Thymus (tissue), 11 donors: ENCODE data around the gene ZCCHC7. TPM values are rescaled to one million over a fixed set of nuclear protein-coding genes. Genes with fewer than 3 reads are reported as not detected.

ENCODE experiments used
- DNase-seq, 9 donors: peaks; one replicate each; pipeline ENCODE4 v3.0.0-alpha.2; 2013; ENCODE audit warnings: low spot score in 9 of 9, low read depth in 6 of 9, missing footprints in 1 of 9
- H3K27ac ChIP-seq, 2 donors: one replicate each; pipeline ENCODE4 v1.5.1; 2013; ENCODE audit warnings: control low read depth in 1 of 2, low read depth in 1 of 2, low read length in 1 of 2, mild to moderate bottlenecking in 1 of 2, moderate library complexity in 1 of 2
- H3K27me3 ChIP-seq, 2 donors: one replicate each; pipeline ENCODE4 v1.5.1; 2013; ENCODE audit warnings: low read length in 1 of 2; ENCODE audit not compliant: control insufficient read depth in 2 of 2, insufficient read depth in 1 of 2
- H3K36me3 ChIP-seq, 2 donors: one replicate each; pipeline ENCODE4 v1.5.1; 2013; ENCODE audit warnings: low read length in 1 of 2, mild to moderate bottlenecking in 1 of 2, moderate library complexity in 1 of 2; ENCODE audit not compliant: control insufficient read depth in 2 of 2, insufficient read depth in 2 of 2
- H3K4me1 ChIP-seq, 2 donors: one replicate each; pipeline ENCODE4 v1.5.1; 2013; ENCODE audit warnings: low read length in 2 of 2; ENCODE audit not compliant: control insufficient read depth in 2 of 2, insufficient read depth in 2 of 2
- H3K4me3 ChIP-seq, 2 donors: one replicate each; pipeline ENCODE4 v1.5.1; 2013; ENCODE audit warnings: low read length in 2 of 2, control low read depth in 1 of 2, mild to moderate bottlenecking in 1 of 2
- H3K9me3 ChIP-seq, 2 donors: one replicate each; pipeline ENCODE4 v1.5.1; 2013; ENCODE audit warnings: low read length in 1 of 2, mild to moderate bottlenecking in 1 of 2; ENCODE audit not compliant: control insufficient read depth in 2 of 2, insufficient read depth in 1 of 2
- WGBS: extraction: QIAGEN DNeasy Blood & Tissue Kit; methylation state at CpG from one replicate; pipeline ENCODE4 v1.1.7; 2013; 5-methylcytosine and 5-hydroxymethylcytosine counted together
- polyA plus RNA-seq: library from polyadenylated mRNA; stranded (reverse); fragments of 200-250 nt; gene quantifications from one replicate; pipeline ENCODE4 v1.2.3, GENCODE V29; 2013
- total RNA-seq: library from RNA; stranded (reverse); fragments of 120-200 nt; gene quantifications from one replicate; pipeline ENCODE4 v1.2.4, GENCODE V29; 2013
- donor health status: healthy.

ZCCHC7 gene
- total and polyA plus RNA-seq, 2 donors = 21.8 to 22.6 TPM

DNA sequence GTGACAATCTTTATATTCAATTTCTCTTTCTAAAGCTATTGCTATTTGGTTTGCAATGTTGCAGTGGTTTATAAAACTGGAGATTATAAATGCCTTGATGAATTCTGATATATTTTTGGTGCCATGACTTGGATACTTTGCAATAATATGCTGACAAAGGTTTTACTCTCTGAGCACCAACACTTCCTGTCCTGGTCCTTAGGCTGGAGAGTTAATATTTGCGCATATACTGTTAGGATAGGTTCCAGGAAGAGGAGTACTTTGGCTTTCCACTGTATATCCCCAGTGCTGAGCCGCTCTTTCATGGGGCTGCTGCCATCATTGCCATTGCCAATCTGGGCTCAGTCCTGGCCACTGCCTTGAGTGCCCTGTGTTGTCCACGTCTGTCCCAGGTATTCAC, 139.6 kb downstream of the ZCCHC7 start:
- H3K36me3 ChIP-seq = peaks cover 0 to 3% of the 10 kb centered on the region in 2 donors
- H3K27me3 ChIP-seq = no peaks in the 10 kb centered on the region
- H3K4me3 ChIP-seq = no peak overlapping the region
- no peaks in the 10 kb centered on the region for H3K4me1 ChIP-seq
- no peaks in the 10 kb centered on the region for H3K9me3 ChIP-seq
- DNase-seq = no peak
- over 99% methylated on average over 3 of the region's 3 CpGs for WGBS
- H3K27ac ChIP-seq = no peak overlapping the region

DNA sequence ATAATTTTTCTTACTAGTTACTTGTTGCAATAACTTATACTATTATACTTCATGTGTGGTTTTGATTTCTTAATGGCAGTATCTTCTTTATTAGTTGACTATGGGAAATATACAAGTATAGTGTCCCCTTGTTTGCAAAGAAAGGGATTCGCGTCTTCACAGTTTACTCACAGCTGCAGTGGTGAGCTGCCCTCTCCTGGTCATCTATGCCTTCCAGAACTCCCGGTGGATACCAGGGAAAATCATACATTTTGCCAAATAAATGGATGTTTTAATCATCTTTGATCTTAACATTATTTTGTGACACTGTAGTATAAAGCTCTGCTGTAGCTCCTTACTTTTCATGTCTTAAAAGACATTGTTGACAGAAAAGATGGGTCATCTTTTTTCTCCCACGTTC, 142.0 kb downstream of the ZCCHC7 start:
- DNase-seq = no peak
- WGBS = 96% methylated on average over 4 of the region's 4 CpGs

DNA sequence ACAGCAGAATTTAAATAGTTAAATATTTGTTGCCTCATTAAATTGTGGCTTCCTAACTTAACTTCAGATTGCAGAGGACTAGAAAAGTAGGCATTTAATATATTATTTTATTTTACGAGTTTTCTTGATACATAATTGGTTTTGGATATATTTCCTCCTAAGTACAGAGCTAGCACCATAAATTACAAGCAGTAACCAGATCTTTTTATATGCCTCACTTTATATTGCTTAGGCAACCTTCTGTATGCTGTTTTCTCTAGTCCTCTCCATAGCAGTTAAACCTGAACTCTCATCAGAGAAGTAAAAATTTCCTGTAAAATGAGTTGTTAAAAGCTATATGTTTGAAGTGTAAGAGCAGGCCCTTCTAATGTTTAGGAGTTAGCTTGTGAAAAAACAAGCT, 144.2 kb downstream of the ZCCHC7 start:
- Histone ChIP-seq H3K36me3 (peaks cover 0 to 3% of the 10 kb centered on the region in 2 donors), H3K9me3 (no peaks in the 10 kb centered on the region), H3K4me3 (no peak overlapping the region), H3K4me1 (no peaks in the 10 kb centered on the region), H3K27ac (no peak overlapping the region), H3K27me3 (no peaks in the 10 kb centered on the region)
- no peak for DNase-seq
- WGBS = 97% methylated on average over 1 of the region's 1 CpG

More for the DNA sequence above, 142.0 kb downstream of the ZCCHC7 start:
- Histone ChIP-seq H3K4me1 (no peaks in the 10 kb centered on the region), H3K9me3 (no peaks in the 10 kb centered on the region), H3K27ac (no peak overlapping the region), H3K27me3 (no peaks in the 10 kb centered on the region), H3K36me3 (peaks cover 0 to 3% of the 10 kb centered on the region in 2 donors), H3K4me3 (no peak overlapping the region)

DNA sequence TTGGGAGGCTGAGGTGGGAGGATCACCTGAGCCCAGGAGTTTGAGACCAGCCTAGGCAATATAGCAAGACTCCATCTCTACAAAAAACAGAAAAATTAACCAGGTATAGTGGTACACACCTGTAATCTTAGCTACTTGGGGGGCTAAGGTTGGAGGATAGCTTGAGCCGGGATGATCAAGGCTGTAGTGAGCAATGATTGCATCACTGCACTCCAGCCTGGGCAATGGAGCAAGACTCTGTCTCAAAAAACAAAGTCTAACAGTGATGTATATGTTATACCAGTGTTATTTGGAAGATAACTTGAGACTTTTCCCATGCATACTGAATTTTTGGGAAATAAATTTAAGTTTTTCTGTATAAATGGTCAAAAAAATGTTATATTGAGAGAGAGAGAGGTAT, 146.3 kb downstream of the ZCCHC7 start:
- H3K4me1 ChIP-seq = no peaks in the 10 kb centered on the region
- 98% methylated on average over 1 of the region's 1 CpG for WGBS
- H3K36me3 ChIP-seq = no peaks in the 10 kb centered on the region
- no peaks in the 10 kb centered on the region for H3K9me3 ChIP-seq
- no peak for DNase-seq
- H3K27ac ChIP-seq = no peak overlapping the region
- H3K4me3 ChIP-seq = no peak overlapping the region
- no peaks in the 10 kb centered on the region for H3K27me3 ChIP-seq

GRCh38 chr9:37269221-37269620, 148.8 kb downstream of the ZCCHC7 start:
- H3K4me1 ChIP-seq = no peaks in the 10 kb centered on the region
- H3K9me3 ChIP-seq = peaks cover 0 to 5% of the 10 kb centered on the region in 2 donors
- 98% methylated on average over 5 of the region's 5 CpGs for WGBS
- DNase-seq = no peak
- H3K36me3 ChIP-seq = no peaks in the 10 kb centered on the region
- no peak overlapping the region for H3K4me3 ChIP-seq
- no peaks in the 10 kb centered on the region for H3K27me3 ChIP-seq
- no peak overlapping the region for H3K27ac ChIP-seq

DNA sequence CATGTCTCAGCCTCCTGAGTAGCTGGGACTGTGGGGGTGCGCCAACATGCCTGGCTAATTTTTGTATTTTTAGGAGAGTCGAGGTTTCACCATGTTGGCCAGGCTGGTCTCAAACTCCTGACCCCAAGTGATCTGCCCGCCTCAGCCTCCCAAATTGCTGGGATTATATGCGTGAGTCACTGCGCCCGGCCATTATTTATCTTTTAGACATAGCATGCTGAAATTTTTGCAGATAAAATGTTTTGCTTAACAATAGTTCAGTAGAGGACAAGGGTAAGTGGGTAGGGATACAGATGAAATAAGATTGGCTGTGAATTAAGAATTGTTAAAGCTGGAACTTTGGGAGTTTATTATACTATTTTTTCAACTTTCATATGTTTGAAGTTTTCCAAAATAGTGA, 151.3 kb downstream of the ZCCHC7 start:
- Histone ChIP-seq H3K27me3 (no peaks in the 10 kb centered on the region), H3K4me3 (no peak overlapping the region), H3K36me3 (no peaks in the 10 kb centered on the region), H3K9me3 (peaks cover 0 to 5% of the 10 kb centered on the region in 2 donors), H3K4me1 (no peaks in the 10 kb centered on the region), H3K27ac (no peak overlapping the region)
- DNase-seq = no peak
- WGBS = over 99% methylated on average over 6 of the region's 6 CpGs

GRCh38 chr9:37273595-37273994, 153.2 kb downstream of the ZCCHC7 start:
- no peak overlapping the region for H3K4me3 ChIP-seq
- H3K36me3 ChIP-seq = no peaks in the 10 kb centered on the region
- no peaks in the 10 kb centered on the region for H3K4me1 ChIP-seq
- H3K27ac ChIP-seq = no peak overlapping the region
- DNase-seq = no peak
- H3K27me3 ChIP-seq = no peaks in the 10 kb centered on the region
- peaks cover 0 to 5% of the 10 kb centered on the region in 2 donors for H3K9me3 ChIP-seq

DNA sequence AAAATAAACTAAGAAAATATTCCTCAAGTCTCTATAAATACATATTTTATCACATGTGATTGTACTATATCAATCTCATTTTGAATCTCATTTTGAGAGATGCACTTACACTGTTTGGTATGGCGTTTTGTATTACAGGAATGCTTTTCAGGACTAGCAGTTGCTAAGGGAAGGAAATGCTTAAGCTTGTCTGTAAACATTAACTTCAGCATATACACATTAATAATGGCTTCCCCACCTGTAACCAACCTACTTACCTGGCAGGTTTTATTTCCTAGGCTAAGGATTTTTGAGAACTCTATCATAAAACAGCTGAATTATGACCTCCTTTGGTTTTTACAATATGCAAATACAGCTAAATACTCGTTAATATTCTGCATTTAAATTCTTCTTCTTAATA, 161.2 kb downstream of the ZCCHC7 start:
- Histone ChIP-seq H3K9me3 (no peaks in the 10 kb centered on the region), H3K4me3 (no peak overlapping the region), H3K27me3 (no peaks in the 10 kb centered on the region), H3K4me1 (peaks cover 0 to 4% of the 10 kb centered on the region in 2 donors), H3K36me3 (no peaks in the 10 kb centered on the region), H3K27ac (no peak overlapping the region)
- no peak for DNase-seq
- WGBS = 96% methylated on average over 2 of the region's 2 CpGs

DNA sequence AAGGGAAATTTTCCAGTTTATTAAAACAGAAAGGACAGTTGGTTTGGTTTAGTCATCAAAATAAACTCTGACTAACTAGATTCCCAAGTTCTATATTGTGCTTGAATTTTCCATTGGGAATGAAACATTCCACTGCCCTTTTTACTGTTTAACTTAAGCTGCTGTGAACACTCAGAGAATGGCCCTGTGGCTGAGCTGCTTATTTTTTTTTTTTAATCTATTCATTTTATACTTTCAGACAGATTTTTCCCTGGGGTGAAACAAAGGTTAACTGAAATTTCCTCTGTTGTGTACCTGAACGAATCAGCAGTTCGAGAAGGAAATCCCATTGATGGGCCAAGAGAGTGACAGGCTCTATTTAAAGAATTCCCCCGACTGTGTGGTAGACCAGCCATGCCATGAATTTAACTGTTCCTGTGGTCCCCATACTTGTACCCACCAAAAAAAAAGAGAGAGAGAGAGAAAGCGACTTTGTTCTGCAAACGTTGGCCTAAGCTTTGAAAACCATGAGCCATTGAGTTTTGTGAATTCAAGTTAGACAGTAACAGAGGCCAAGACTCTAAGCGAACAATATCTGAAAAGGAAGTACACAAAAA, 163.5 kb downstream of the ZCCHC7 start:
- Histone ChIP-seq H3K4me3 (no peak overlapping the region), H3K36me3 (no peaks in the 10 kb centered on the region), H3K27ac (peak overlapping the region in 1 of 2 donors; percentile 43), H3K9me3 (no peaks in the 10 kb centered on the region), H3K4me1 (peaks cover 0 to 4% of the 10 kb centered on the region in 2 donors), H3K27me3 (no peaks in the 10 kb centered on the region)
- 24% methylated on average over 6 of the region's 6 CpGs for WGBS
- peak in 1 of 9 donors; percentile 23 for DNase-seq
